ENCODE results near the gene PPP4R3B. TPM values are rescaled to one million over a fixed set of nuclear protein-coding genes. Genes with fewer than 3 reads are reported as not detected.

Gene PPP4R3B
- total RNA-seq = 114 TPM

GRCh38 chr2:55617175-55618024, at the start of gene PPP4R3B:
Gene PPP4R3B (minus strand): TSS chr2:55617622. CDS start chr2:55617285, 337 bp downstream.

Small RNA genes lying within 50 kb of the gene (small RNA-seq; reads per million reads assigned to genes)
- gene RF00586 (not detected), gene RNU6-634P (not detected)

Other genes starting within 250 kb of the PPP4R3B start
- 388 TPM for gene CCDC88A, start 197.8 kb downstream of the PPP4R3B start, total RNA-seq
- 42.0 TPM for gene CFAP36, start 97.9 kb downstream of the PPP4R3B start, total RNA-seq
- gene PNPT1, start 76.2 kb upstream of the PPP4R3B start, total RNA-seq = 33.7 TPM

Data from diencephalon (tissue), 1 donor.